Vagina (tissue), 2 donors: Measurements from ENCODE around the gene MAN1A1.

Experiments
- CTCF ChIP-seq, 3 experiments: fragments of 450-650 bp in 2 of 3; fragments of 200-600 bp in 1 of 3; sonication (generic) in 1 of 3; IDR thresholded peaks; one replicate each; pipeline ENCODE4 v1.5.1; 2017 to 2019; ENCODE audit warnings: antibody characterized with exemption in 3 of 3, mild to moderate bottlenecking in 2 of 3, moderate library complexity in 2 of 3
- POLR2A ChIP-seq, 2 donors: fragments of 450-650 bp; IDR thresholded peaks; one replicate each; pipeline ENCODE4 v1.6.1; 2017; ENCODE audit warnings: antibody characterized with exemption in 2 of 2, mild to moderate bottlenecking in 2 of 2, moderate library complexity in 2 of 2

GRCh38 chr6:119197271-119197670 is 152.3 kb downstream of the MAN1A1 start:
- TF ChIP-seq CTCF (IDR thresholded peaks at IDR 0.05), result no peak
- TF ChIP-seq POLR2A (IDR thresholded peaks at IDR 0.05), result no peak
